Stimulated activated CD8-positive, alpha-beta memory T cell treated with anti-CD3 and anti-CD28 coated beads, Interleukin-4, amount 100 ng/mL, for 4 hours (primary cell): ENCODE data around the gene PLPPR3.

ENCODE experiments used
- DNase-seq, 2 donors: peaks; one replicate each; pipeline ENCODE4 v3.0.0-alpha.2; 2020; ENCODE audit warnings: low read depth in 2 of 2, low spot score in 1 of 2

The PLPPR3 gene

GRCh38 chr19:808423-808775, 13.4 kb downstream of the PLPPR3 start:
- DNase-seq, result no peak

DNA sequence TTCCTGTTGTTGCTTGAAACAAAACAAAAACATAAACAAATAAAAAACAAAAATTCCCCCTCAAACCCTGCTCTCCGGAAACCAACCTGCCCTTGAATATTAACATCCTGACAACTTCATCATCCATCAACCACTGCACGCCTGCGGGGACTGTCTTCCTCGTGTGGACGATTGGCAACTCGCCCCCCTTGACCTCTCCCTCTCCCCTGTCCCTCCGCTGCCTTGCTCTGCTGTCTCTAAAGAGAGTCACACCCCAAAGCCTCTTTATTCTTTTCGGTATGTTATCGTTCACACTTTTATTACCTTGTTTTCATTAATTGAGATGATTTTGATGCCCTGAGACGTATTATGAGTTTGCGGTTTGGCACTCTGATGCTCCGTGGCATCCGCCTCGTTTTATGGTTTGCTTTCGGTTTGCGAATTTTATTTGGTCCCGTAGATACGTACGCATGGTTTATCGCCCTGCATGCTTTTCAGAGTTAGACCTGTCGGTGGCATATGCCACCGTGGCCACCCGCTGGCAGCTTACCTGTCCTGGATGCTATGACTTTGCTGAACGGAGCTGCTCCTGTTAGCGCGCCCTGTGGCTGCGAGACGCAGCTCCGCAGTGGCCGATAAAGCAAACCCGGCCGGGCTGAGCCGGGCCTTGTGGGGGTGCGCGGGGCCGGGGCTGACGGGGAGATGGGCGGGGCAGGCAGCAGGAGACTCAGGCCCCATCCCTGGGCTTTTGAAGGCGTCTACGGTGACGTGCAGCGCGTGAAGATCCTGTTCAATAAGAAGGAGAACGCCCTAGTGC, 13.9 kb downstream of the PLPPR3 start:
- no peak for DNase-seq

DNA sequence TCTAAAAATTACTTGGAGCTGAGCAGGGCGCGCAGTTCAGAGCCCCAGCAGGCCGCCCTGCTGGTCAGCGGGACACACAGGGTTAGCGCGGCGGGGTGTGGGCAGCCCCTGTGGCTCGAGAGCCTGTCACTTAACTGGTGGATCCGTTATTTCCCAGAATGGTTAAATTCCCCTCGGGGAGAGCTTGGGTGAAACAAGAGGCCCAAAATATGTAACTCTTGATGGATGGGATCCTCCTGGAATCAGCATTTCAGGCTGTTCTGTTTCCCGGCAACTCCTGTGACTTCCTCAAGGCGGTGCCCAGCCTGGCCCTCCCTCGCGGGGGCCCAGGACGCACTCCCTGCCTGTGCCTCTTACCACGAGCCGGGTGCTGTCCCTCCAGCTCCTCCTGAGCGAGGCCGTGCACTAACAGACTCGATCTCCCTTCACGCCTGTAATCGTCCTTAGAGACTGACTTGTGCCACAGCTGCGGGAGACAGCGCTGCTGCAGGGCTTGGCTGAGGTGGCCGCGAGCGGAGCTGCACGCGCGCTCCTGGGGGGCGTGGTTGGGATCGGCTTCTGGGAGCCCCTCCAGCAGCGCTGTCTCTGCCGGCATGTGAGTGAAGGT, 14.8 kb downstream of the PLPPR3 start:
- DNase-seq, result no peak

- no peak for DNase-seq
Measured at GRCh38 chr19:805600-806550, 15.9 kb downstream of the PLPPR3 start.

DNA sequence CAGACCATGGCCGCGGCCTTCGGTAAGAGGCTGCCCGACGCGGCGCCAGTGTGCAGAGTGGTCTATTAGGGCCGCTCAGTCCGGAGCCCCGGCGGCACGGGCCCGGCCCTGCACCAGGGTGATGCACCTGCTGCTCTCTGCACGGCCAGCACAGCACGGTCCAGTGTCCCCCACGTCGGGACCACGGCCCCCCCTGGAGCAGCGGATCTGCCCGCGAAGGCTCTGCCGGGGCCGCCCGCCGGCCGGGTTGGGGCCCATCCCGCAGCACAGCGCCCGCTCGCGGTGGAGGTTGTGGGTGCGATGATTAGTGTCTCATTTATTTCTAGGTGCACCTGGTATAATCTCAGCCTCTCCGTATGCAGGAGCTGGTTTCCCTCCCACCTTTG, 16.6 kb downstream of the PLPPR3 start:
- no peak for DNase-seq

DNA sequence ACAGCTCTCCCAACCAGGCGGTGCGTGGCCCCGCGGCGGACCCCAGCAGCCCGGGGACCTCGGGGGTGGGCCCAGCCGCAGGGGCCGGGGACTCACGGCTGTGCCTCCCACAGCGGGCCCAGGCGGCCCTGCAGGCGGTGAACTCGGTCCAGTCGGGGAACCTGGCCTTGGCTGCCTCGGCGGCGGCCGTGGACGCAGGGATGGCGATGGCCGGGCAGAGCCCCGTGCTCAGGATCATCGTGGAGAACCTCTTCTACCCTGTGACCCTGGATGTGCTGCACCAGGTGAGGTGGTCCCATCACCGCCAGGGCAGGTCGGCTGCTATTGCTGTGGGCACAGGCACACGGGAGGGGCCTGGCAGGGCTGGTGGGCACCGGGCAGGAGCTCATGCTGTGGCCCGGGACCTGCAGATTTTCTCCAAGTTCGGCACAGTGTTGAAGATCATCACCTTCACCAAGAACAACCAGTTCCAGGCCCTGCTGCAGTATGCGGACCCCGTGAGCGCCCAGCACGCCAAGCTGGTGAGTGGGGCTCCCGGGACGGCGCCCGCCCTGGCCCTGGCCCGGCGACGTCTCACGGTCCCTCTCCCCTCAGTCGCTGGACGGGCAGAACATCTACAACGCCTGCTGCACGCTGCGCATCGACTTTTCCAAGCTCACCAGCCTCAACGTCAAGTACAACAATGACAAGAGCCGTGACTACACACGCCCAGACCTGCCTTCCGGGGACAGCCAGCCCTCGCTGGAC, 17.2 kb downstream of the PLPPR3 start:
- DNase-seq, result no peak

DNA sequence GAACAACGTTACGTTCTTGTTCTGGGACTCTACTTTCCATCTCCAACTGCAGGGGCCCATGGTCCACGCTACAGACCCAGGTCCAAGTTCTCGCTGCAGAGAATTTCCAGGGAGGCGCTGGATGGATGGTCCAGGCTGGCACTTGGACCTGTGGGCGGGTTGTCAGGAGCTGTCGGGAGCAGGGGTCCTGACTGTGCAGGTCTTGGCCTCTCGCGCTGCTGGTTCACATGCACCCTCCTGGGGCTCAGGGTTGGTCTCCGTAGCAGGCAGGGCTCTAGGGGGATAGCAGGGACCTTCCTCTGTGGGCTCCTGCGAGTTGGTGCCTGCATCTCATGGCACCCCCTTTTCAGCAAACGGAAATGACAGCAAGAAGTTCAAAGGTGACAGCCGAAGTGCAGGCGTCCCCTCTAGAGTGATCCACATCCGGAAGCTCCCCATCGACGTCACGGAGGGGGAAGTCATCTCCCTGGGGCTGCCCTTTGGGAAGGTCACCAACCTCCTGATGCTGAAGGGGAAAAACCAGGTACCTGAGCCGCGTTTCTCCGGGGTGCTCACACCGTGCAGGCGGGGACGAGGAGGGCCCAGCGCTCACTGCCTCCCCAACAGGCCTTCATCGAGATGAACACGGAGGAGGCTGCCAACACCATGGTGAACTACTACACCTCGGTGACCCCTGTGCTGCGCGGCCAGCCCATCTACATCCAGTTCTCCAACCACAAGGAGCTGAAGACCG, 17.9 kb downstream of the PLPPR3 start:
- DNase-seq, result no peak

DNA sequence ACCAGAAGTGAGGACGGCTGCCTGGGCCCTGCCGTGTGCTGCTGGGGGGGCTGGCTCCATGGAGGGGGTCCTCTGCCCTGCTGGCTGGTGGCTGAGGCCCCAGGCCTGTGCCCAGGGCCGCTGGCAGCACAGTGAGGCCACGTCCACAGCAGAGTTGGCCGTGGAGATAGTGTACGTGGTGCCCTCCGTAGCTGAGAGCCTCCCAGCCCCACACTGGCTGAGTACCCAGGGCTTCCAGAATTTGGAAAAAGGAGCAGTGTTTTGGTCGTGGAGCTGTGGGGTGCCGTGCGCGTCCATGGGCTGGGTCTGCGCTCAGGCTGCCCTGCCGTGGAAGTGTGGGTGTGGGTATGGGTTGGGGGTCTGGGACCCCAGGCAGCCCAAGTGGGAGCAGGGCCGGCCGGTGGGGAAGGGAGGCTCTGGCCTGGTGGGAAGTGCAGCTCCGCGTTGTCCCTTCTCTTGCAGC, 18.6 kb downstream of the PLPPR3 start:
- DNase-seq, result no peak

- DNase-seq, result no peak
Measured at GRCh38 chr19:802498-803098, 19.2 kb downstream of the PLPPR3 start.

DNA sequence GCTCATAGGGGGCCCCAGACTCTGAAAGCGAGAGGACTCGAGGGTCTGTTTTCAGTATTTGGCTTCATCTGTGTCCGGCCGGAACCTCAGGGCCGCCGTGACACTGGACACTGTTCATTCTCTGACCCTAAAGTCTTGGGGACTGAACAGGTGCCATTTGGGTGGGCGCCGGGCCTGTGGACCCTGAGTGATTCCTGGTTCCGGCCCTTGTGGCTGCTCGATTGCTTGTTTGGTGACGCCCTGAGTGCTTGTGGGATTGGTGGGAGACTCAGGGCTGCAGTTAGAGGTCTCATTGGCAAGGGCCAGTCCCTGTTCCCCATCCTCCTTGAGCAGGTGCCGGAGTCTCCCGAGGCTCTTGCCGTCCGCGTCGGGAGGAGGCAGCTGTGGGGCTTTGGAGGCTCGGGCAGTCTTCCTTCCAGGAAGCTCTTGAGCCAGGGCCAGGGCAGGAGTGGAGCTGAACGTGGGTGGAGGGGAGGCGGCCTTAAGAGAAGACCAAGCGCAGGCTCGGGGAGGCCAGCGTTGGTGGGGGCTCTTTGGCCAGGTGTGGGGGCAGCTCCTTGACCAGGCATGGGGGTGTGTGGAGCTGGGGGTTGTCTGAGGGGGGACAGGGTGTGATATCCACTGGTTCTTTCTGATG, 19.8 kb downstream of the PLPPR3 start:
- DNase-seq, result no peak

DNA sequence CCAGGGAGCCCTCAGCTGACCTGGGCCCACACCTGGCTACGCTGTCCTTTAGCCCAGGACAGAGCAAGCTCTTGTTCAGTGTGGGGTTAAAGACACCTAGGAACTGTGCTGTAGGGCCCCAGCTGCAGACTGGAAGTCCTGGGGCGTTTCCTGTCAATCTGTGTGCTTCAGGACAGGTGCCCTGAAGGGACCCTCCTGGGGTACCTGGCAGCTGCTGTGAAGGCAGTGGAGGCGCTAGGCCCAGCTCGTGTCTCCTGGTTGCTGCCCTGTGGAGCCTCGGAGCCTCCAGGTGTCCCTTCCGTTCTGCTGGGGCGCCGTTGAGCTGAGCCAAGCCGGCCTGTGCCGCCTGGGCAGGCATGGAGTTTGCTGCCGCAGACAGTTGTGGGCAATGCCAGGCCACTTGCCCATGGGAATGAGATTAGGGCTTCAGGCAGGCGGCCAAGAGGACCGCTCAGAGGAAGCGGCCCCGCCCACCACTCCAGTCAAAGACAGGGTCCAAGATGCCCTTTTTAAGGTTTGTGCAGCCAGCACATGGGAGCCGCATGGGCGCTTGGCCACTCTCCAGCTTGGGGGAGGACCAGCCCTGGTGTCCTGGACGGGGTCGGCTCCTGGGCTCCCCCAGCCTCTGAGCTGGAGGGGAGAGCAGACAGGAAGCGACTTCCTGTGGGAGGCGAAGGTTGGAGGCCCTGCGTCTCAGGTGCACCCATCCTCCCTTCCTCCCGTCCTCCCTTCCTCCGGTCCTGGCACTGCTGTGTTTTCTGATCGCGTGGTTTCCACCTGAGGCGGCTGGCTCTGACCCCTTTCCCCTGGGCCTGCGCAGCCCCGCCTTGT, 20.5 kb downstream of the PLPPR3 start:
- DNase-seq, result no peak

DNA sequence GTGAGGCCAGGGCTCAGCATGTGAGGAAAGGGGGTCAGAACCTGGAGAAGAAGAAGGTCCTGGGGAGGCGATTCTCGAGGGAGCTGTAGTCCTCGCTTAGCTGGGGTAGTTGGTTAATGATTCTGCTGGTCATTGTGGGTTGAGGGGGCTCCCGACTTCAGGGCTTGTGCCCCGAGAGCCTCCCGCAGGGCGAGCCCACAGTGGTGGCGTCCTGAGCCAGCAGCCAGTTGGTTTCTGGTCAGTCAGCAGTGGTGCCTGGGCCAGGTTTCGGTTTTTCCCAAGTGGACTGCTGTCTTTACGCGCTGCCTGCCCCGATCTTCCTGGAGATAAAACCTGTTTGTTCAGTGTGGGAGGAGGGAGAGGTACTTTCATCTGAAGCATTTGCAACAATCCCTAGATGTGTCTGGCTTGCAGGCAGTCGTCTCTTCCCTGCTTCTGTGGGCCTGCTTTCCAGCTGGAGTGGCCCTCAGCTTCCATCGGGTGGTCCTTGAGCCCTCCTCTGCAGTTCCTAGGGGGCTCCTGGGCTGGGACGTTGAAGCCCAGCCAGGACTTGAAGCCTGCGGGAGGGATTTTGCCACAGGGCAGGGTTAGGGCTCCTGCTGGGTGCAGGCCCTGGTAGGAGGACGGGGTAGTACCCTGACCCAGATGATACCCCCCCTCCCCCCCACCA, 21.3 kb downstream of the PLPPR3 start:
- DNase-seq, result no peak

DNA sequence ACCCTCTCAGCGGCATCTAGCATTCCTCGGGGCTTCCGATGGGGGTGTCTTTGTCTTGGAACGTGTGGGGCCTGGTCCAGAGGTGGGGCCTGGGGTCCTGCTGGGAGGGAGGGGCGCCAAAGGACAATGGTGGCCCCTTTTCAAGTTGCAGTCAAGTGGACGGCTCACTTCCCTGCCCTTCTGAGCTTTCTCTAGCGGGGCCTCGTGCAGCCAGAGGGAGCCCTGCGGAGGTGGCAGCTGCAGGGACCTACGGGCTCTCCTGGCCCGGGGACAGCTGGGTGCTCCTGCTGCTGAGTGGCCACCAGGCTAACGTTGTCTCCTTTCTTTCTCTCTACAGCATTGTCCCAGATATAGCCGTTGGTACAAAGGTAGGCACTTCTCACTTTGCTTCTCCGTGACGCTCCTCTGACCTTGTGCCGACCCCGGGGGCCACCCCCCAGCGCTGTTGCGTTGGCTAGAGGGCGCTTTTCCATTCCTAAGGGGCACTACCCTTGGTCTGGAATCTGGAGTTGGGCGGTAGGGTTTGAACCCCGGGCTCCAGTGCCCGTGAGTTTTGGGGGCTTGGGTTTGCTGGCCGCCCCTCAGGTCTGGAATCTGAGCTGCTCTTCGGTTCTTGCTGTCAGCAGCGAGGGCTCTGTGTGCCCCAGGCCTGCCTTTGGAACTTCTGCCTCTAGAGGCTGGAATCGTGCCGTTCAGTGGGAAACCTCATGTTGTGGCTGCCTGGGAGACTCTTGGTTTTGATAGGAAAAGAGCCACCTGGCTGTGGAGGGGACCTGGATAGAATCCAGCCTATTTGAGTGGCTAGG, 22.5 kb downstream of the PLPPR3 start:
- DNase-seq, result no peak

DNA sequence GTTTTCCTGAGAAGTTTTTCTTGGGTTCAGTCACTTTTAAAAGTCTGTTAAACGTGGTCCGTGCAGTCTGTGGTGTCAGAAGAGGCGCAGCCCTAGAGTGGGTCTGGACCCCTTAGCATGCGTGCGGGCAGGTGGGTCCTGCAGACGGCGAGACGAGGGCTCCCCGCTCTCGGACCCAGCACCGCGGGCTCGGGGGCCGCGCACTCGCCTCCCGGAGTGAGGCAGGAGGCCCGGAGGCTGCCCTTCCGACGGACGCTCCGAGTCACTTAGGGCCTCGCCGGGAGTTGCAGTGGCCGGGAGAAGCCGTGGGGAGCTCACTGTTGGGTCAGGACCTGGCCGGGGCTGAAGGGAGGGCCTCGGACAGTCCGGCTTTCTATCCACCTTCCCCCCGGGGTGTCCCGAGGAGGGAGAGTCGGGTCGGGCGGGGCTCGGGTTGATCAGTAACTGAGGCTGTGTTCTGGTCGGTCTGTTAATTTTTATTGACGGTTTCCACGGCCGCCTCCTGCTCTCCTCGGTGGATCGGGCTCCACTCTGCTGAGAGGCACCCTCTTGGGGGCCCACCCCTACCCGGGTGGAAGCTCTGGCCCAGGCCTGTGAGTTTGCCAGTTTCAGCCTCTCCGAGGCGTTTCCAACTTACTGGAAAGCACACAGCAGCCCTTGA, 23.2 kb downstream of the PLPPR3 start:
- no peak for DNase-seq

- DNase-seq, result peak; percentile 54 to 69
Measured at GRCh38 chr19:797528-798414, 24.0 kb downstream of the PLPPR3 start.
